ACC112 (cell line): ENCODE data around the gene KRT74.
"Not testable (repeated sequence)": the region's sequence is repeated elsewhere in the genome, so short reads cannot be mapped to it uniquely, and the experiment has no call there.

ENCODE experiments used
- H2AFZ ChIP-seq: fragments of 200-600 bp; sonication (generic); one replicate; pipeline ENCODE4 v1.6.0; 2017; ENCODE audit warnings: antibody characterized with exemption, low read length; ENCODE audit not compliant: unreplicated experiment
- H3K27ac ChIP-seq: fragments of 200-600 bp; sonication (generic); 2 replicates; pipeline ENCODE4 v1.5.1; 2014; ENCODE audit warnings: low read depth, mild to moderate bottlenecking, antibody characterized with exemption, low read length, moderate library complexity
- H3K27me3 ChIP-seq: fragments of 200-600 bp; sonication (generic); 2 replicates; pipeline ENCODE4 v1.6.1; 2014; ENCODE audit warnings: mild to moderate bottlenecking, antibody characterized with exemption, low read length, moderate library complexity, mixed read lengths; ENCODE audit not compliant: insufficient read depth
- H3K36me3 ChIP-seq: fragments of 200-600 bp; sonication (generic); 2 replicates; pipeline ENCODE4 v1.6.1; 2016; ENCODE audit warnings: mild to moderate bottlenecking, antibody characterized with exemption, low read length, moderate library complexity, mixed read lengths; ENCODE audit not compliant: insufficient read depth
- H3K4me1 ChIP-seq: fragments of 200-600 bp; sonication (generic); one replicate; pipeline ENCODE4 v1.6.1; 2016; ENCODE audit warnings: low read length, mixed read lengths; ENCODE audit not compliant: insufficient read depth, unreplicated experiment, control insufficient read depth
- H3K4me3 ChIP-seq: fragments of 200-600 bp; sonication (generic); 2 replicates; pipeline ENCODE4 v1.5.1; 2014; ENCODE audit warnings: mild to moderate bottlenecking, low read depth, low read length
- H3K79me2 ChIP-seq: fragments of 200-600 bp; sonication (generic); one replicate; pipeline ENCODE4 v1.6.0; 2016; ENCODE audit warnings: low read length; ENCODE audit not compliant: control insufficient read depth, unreplicated experiment, insufficient read depth

The KRT74 gene

GRCh38 chr12:52602552-52602951, 28.9 kb upstream of the KRT74 start:
- Histone ChIP-seq H3K27me3 (peaks cover 86% of the 10 kb centered on the region), H3K4me3 (no peak overlapping the region), H3K36me3 (no peaks in the 10 kb centered on the region), H3K27ac (no peak overlapping the region), H3K4me1 (no peaks in the 10 kb centered on the region), H2AFZ (no peak overlapping the region), H3K79me2 (no peaks in the 10 kb centered on the region)

GRCh38 chr12:52601671-52602070, 28.0 kb upstream of the KRT74 start:
- Histone ChIP-seq H2AFZ (no peak overlapping the region), H3K27me3 (peaks cover 86% of the 10 kb centered on the region), H3K36me3 (no peaks in the 10 kb centered on the region), H3K4me1 (no peaks in the 10 kb centered on the region), H3K27ac (no peak overlapping the region), H3K79me2 (no peaks in the 10 kb centered on the region), H3K4me3 (no peak overlapping the region)

GRCh38 chr12:52600941-52601481, 27.4 kb upstream of the KRT74 start, which contains the start of gene KRT72:
Gene KRT72 (minus strand): TSS chr12:52601463. CDS start chr12:52601452, 11 bp downstream.
- no peaks in the 10 kb centered on the region for H3K4me1 ChIP-seq
- H3K4me3 ChIP-seq = no peak within 1 kb of the TSS
- H3K27me3 ChIP-seq = peaks cover 84% of the 10 kb centered on the region
- no peaks in the 10 kb centered on the region for H3K79me2 ChIP-seq
- H3K27ac ChIP-seq = no peak within 1 kb of the TSS
- H3K36me3 ChIP-seq = no peaks in the 10 kb centered on the region
- H2AFZ ChIP-seq = no peak within 1 kb of the TSS

- H2AFZ ChIP-seq = no peak overlapping the region
- H3K79me2 ChIP-seq = no peaks in the 10 kb centered on the region
- no peaks in the 10 kb centered on the region for H3K4me1 ChIP-seq
- H3K4me3 ChIP-seq = no peak overlapping the region
- no peaks in the 10 kb centered on the region for H3K36me3 ChIP-seq
- H3K27ac ChIP-seq = no peak overlapping the region
- H3K27me3 ChIP-seq = peaks cover 84% of the 10 kb centered on the region
Measured at GRCh38 chr12:52600475-52600874, 26.8 kb upstream of the KRT74 start.

- no peak overlapping the region for H3K4me3 ChIP-seq
- no peaks in the 10 kb centered on the region for H3K36me3 ChIP-seq
- H3K27ac ChIP-seq = no peak overlapping the region
- no peaks in the 10 kb centered on the region for H3K4me1 ChIP-seq
- H3K79me2 ChIP-seq = no peaks in the 10 kb centered on the region
- H2AFZ ChIP-seq = no peak overlapping the region
- H3K27me3 ChIP-seq = peaks cover 83% of the 10 kb centered on the region
Measured at GRCh38 chr12:52600071-52600470, 26.4 kb upstream of the KRT74 start.

- H3K27ac ChIP-seq = no peak overlapping the region
- H3K4me1 ChIP-seq = no peaks in the 10 kb centered on the region
- peaks cover 79% of the 10 kb centered on the region for H3K27me3 ChIP-seq
- no peaks in the 10 kb centered on the region for H3K79me2 ChIP-seq
- H3K36me3 ChIP-seq = no peaks in the 10 kb centered on the region
- H2AFZ ChIP-seq = no peak overlapping the region
- H3K4me3 ChIP-seq = no peak overlapping the region
Measured at GRCh38 chr12:52598966-52599365, 25.3 kb upstream of the KRT74 start.

- H3K36me3 ChIP-seq, H2AFZ ChIP-seq, H3K4me1 ChIP-seq, H3K79me2 ChIP-seq, H3K4me3 ChIP-seq, H3K27ac ChIP-seq: not testable (repeated sequence)
- H3K27me3 ChIP-seq = peaks cover 74% of the 10 kb centered on the region
Measured at GRCh38 chr12:52594237-52594636, 20.6 kb upstream of the KRT74 start.

GRCh38 chr12:52591521-52591920, 17.9 kb upstream of the KRT74 start:
- Histone ChIP-seq H3K27me3 (peaks cover 65% of the 10 kb centered on the region), H3K27ac (no peak overlapping the region)

GRCh38 chr12:52590021-52590420, 16.4 kb upstream of the KRT74 start:
- Histone ChIP-seq H3K79me2 (no peaks in the 10 kb centered on the region), H3K27ac (no peak overlapping the region), H3K4me1 (no peaks in the 10 kb centered on the region), H3K27me3 (peaks cover 53% of the 10 kb centered on the region), H3K4me3 (no peak overlapping the region), H2AFZ (no peak overlapping the region), H3K36me3 (no peaks in the 10 kb centered on the region)

More at GRCh38 chr12:52591521-52591920, 17.9 kb upstream of the KRT74 start:
- Histone ChIP-seq H3K36me3 (no peaks in the 10 kb centered on the region), H3K79me2 (no peaks in the 10 kb centered on the region), H3K4me1 (no peaks in the 10 kb centered on the region), H2AFZ (no peak overlapping the region), H3K4me3 (no peak overlapping the region)

GRCh38 chr12:52587563-52587962, 13.9 kb upstream of the KRT74 start:
- Histone ChIP-seq H3K36me3 (no peaks in the 10 kb centered on the region), H3K79me2 (no peaks in the 10 kb centered on the region), H3K27me3 (peaks cover 39% of the 10 kb centered on the region), H3K27ac (no peak overlapping the region), H3K4me1 (no peaks in the 10 kb centered on the region), H3K4me3 (no peak overlapping the region), H2AFZ (no peak overlapping the region)

GRCh38 chr12:52585946-52586345, 12.3 kb upstream of the KRT74 start:
- no peak overlapping the region for H3K4me3 ChIP-seq
- H3K27me3 ChIP-seq = peaks cover 27% of the 10 kb centered on the region; the same call in 1 of the 2 replicates
- no peaks in the 10 kb centered on the region for H3K36me3 ChIP-seq
- H2AFZ ChIP-seq = no peak overlapping the region
- no peaks in the 10 kb centered on the region for H3K79me2 ChIP-seq
- no peak overlapping the region for H3K27ac ChIP-seq
- H3K4me1 ChIP-seq = no peaks in the 10 kb centered on the region
